ENCODE results near the gene ADARB2.

Gene ADARB2

DNA sequence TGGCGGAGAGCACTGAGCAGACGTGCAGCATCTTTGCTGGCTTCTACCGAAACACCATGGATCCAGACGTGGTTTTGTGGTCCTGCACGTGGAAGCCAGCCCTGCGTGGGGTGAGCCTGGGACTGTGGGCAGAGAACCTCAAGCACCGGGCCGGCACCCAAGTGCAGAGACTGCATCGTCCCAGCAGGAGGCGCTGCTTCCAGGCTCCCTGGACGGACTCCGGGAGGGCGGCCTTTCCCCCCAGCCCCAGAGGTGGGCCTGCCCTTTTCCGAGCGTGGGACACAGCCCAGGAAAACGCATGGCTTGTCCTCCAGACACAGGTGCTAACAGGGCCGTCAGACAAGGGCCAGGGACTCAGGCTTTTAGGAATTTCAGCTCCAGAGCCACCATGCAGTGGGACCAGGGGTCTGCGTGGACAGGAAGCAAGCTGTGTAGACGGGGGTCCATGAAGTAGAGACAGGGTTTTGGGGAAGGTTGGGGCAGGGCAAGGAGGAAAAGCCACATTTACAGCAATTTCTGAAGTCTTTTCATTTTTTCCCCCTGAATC lies 377.2 kb downstream of the ADARB2 start:
- TF ChIP-seq FOXM1 (IDR thresholded peaks at IDR 0.05; ENCODE audit: borderline replicate concordance, low read depth): no peak
- TF ChIP-seq TEAD4 (IDR thresholded peaks at IDR 0.05): no peak
- TF ChIP-seq CEBPB (IDR thresholded peaks at IDR 0.05): no peak
- no peak for TF ChIP-seq TCF12 (IDR thresholded peaks at IDR 0.05; ENCODE audit: low read depth)
- TF ChIP-seq, protein P1, sequence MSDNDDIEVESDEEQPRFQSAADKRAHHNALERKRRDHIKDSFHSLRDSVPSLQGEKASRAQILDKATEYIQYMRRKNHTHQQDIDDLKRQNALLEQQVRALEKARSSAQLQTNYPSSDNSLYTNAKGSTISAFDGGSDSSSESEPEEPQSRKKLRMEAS (IDR thresholded peaks at IDR 0.05): no peak
- TF ChIP-seq, protein P2, sequence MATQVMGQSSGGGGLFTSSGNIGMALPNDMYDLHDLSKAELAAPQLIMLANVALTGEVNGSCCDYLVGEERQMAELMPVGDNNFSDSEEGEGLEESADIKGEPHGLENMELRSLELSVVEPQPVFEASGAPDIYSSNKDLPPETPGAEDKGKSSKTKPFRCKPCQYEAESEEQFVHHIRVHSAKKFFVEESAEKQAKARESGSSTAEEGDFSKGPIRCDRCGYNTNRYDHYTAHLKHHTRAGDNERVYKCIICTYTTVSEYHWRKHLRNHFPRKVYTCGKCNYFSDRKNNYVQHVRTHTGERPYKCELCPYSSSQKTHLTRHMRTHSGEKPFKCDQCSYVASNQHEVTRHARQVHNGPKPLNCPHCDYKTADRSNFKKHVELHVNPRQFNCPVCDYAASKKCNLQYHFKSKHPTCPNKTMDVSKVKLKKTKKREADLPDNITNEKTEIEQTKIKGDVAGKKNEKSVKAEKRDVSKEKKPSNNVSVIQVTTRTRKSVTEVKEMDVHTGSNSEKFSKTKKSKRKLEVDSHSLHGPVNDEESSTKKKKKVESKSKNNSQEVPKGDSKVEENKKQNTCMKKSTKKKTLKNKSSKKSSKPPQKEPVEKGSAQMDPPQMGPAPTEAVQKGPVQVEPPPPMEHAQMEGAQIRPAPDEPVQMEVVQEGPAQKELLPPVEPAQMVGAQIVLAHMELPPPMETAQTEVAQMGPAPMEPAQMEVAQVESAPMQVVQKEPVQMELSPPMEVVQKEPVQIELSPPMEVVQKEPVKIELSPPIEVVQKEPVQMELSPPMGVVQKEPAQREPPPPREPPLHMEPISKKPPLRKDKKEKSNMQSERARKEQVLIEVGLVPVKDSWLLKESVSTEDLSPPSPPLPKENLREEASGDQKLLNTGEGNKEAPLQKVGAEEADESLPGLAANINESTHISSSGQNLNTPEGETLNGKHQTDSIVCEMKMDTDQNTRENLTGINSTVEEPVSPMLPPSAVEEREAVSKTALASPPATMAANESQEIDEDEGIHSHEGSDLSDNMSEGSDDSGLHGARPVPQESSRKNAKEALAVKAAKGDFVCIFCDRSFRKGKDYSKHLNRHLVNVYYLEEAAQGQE (IDR thresholded peaks at IDR 0.05; ENCODE audit: low read depth): no peak
- no peak for TF ChIP-seq CREB1 (IDR thresholded peaks at IDR 0.05; ENCODE audit: low read depth)
- TF ChIP-seq TAF1 (IDR thresholded peaks at IDR 0.05; ENCODE audit: low read depth): no peak
- no peak for TF ChIP-seq EP300 (IDR thresholded peaks at IDR 0.05; ENCODE audit: borderline replicate concordance)
- no peak for TF ChIP-seq ZBTB7A (IDR thresholded peaks at IDR 0.05; ENCODE audit: low read depth)
- no peak for TF ChIP-seq YY1 (IDR thresholded peaks at IDR 0.05; ENCODE audit: low read depth)
- TF ChIP-seq EGR1 (IDR thresholded peaks at IDR 0.05): no peak
- no peak for TF ChIP-seq NFIC (IDR thresholded peaks at IDR 0.05)
- no peak for TF ChIP-seq RAD21 (IDR thresholded peaks at IDR 0.05; ENCODE audit: low read depth)
- TF ChIP-seq, protein P3, sequence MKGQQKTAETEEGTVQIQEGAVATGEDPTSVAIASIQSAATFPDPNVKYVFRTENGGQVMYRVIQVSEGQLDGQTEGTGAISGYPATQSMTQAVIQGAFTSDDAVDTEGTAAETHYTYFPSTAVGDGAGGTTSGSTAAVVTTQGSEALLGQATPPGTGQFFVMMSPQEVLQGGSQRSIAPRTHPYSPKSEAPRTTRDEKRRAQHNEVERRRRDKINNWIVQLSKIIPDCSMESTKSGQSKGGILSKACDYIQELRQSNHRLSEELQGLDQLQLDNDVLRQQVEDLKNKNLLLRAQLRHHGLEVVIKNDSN (IDR thresholded peaks at IDR 0.05): no peak

DNA sequence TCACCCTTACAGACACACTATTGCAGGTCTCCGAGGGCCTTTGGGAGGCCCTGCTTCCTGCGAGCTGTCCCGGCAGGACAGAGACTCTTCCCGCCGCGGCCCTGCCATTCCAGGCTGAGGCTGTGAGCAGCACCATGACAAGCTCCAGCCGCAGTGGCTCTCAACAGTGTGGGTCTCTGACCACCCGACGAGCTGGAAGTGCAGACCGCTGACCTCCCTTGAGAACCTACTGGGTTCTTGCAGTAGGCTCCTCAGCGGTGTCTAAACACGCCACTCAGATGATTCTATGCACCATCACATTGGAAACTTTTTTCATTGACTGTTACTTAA lies 377.7 kb downstream of the ADARB2 start:
- no peak for TF ChIP-seq NFIC (IDR thresholded peaks at IDR 0.05)
- no peak for TF ChIP-seq ZBTB7A (IDR thresholded peaks at IDR 0.05; ENCODE audit: low read depth)
- TF ChIP-seq, protein P2 (IDR thresholded peaks at IDR 0.05; ENCODE audit: low read depth): no peak
- TF ChIP-seq FOXM1 (IDR thresholded peaks at IDR 0.05; ENCODE audit: borderline replicate concordance, low read depth): no peak
- no peak for TF ChIP-seq CREB1 (IDR thresholded peaks at IDR 0.05; ENCODE audit: low read depth)
- no peak for TF ChIP-seq CEBPB (IDR thresholded peaks at IDR 0.05)

DNA sequence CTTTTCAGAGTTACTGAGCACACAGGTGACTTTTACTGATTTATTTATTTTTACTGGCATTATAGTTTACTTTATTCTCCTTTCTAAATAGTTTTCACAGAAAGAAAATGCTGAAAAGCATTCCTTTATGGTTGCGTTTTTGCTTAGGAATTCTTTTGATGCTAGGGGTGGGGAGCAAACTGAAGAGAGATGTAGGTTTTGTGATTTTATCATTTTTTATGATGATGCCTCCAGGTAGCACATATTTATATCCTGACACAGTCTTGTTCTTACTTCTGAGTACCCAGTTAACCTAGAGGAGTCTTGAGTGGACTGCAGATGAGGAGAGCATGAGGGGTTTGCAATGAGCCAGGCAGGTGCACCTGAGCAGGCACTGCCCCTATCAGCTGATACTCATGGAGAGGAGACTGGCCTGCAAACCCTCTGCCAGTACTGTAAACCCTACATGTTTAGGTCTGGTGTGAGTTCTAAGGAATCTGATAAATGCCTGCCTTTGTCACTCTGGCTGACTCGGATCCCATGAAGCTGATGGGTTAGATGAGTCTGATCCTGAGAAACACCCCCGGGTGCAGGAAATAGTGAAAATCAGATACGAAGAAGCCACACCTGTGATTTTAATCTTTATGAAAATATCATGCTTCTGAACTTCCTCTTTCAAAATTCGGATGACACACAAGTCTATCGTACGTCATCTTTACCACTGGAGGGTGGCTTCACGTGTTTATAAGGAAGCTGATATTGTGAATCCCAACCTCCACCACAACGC lies 378.3 kb downstream of the ADARB2 start:
- TF ChIP-seq NFIC (IDR thresholded peaks at IDR 0.05) (no peak), EGR1 (IDR thresholded peaks at IDR 0.05) (no peak), TEAD4 (IDR thresholded peaks at IDR 0.05) (no peak), CEBPB (IDR thresholded peaks at IDR 0.05) (no peak), EP300 (IDR thresholded peaks at IDR 0.05; ENCODE audit: borderline replicate concordance) (no peak), TCF12 (IDR thresholded peaks at IDR 0.05; ENCODE audit: low read depth) (no peak), YY1 (IDR thresholded peaks at IDR 0.05; ENCODE audit: low read depth) (no peak), RAD21 (IDR thresholded peaks at IDR 0.05; ENCODE audit: low read depth) (no peak), CREB1 (IDR thresholded peaks at IDR 0.05; ENCODE audit: low read depth) (no peak), FOXM1 (IDR thresholded peaks at IDR 0.05; ENCODE audit: borderline replicate concordance, low read depth) (no peak), TAF1 (IDR thresholded peaks at IDR 0.05; ENCODE audit: low read depth) (no peak), ZBTB7A (IDR thresholded peaks at IDR 0.05; ENCODE audit: low read depth) (no peak)
- TF ChIP-seq, protein P2 (IDR thresholded peaks at IDR 0.05; ENCODE audit: low read depth): no peak
- TF ChIP-seq, protein P3 (IDR thresholded peaks at IDR 0.05): no peak
- TF ChIP-seq, protein P1 (IDR thresholded peaks at IDR 0.05): no peak

DNA sequence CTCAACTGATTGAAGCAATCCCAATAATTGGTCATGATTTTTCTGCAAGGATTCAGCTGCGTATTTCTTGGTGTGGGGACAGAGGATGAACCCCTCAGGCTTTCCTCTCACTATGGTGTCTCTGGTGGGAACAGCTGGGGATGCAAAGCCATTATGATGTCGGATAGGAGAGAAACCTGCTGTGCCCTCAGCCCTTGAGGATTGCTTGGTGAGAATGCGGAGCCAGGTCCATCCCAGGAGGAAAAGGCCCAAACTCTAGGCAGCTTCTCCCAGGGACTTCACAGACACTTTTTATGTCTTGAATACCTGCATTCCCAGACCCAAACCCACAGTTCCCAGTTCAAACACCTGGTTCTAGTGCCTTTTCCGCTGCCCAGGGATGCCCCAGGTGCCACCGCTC lies 379.2 kb downstream of the ADARB2 start:
- no peak for TF ChIP-seq YY1 (IDR thresholded peaks at IDR 0.05; ENCODE audit: low read depth)
- TF ChIP-seq, protein P3 (IDR thresholded peaks at IDR 0.05): no peak

Measured in Ishikawa (cell line).